NCI-H446 treated with DMSO at 0.1 percent for 48 hours (cell line): ENCODE measurements around the gene PPP1R18.
"Not testable (repeated sequence)": the region's sequence is repeated elsewhere in the genome, so short reads cannot be mapped to it uniquely, and the experiment has no call there.

Experiments
- DNase-seq: peaks from one replicate; lab custom pipeline; 2025; lab: John Stamatoyannopoulos, UW

PPP1R18 gene, protein sequence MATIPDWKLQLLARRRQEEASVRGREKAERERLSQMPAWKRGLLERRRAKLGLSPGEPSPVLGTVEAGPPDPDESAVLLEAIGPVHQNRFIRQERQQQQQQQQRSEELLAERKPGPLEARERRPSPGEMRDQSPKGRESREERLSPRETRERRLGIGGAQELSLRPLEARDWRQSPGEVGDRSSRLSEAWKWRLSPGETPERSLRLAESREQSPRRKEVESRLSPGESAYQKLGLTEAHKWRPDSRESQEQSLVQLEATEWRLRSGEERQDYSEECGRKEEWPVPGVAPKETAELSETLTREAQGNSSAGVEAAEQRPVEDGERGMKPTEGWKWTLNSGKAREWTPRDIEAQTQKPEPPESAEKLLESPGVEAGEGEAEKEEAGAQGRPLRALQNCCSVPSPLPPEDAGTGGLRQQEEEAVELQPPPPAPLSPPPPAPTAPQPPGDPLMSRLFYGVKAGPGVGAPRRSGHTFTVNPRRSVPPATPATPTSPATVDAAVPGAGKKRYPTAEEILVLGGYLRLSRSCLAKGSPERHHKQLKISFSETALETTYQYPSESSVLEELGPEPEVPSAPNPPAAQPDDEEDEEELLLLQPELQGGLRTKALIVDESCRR

DNA sequence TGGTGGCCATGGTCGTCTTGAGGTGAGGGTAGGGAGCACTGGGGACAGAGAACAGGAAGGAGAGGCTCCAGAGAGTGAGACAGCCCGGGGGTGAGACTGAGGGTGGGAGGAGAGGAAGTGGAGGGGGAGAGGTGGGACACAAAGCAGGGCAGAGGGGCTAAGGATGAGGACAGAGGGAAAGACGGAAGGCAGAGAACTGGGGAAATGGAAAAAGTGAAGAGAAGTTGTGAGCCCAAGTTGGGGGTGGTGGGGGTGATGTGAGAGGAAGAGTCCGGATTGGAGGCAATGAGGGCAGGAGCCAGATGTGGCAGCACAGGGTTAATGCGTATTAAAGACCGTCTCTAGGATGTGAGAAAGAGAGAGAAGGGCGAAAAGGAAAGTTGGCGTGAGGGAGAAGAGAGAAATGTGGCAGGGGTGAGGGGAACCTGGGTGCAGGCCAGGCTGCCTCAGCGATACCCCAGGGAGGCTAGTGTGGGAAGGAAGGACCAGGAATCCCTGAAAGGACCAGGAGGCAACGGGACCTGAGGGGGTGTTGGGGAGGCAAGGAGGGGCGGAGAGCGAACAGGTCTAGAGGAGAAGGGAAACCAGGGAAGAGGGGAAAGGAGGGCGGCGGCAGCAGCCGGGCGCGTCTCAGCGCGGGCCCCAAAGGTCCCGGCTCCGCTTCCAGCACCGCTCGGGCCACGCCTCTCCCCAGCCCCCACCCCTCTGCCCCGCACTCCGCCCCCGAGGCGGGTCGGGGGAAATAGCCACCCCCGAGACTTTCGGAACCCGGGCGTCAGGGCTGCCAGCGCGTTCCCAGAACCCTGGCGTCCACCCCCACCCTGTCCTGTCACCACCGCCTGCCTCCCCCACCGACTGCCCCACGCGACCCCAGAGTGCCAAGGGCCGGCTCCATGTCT lies at the start of gene PPP1R18:
Gene PPP1R18 (minus strand): TSS at position 637 of the 899 bp plus-strand sequence. CDS start 627 bp downstream, at position 10.
- no peak for DNase-seq

DNA sequence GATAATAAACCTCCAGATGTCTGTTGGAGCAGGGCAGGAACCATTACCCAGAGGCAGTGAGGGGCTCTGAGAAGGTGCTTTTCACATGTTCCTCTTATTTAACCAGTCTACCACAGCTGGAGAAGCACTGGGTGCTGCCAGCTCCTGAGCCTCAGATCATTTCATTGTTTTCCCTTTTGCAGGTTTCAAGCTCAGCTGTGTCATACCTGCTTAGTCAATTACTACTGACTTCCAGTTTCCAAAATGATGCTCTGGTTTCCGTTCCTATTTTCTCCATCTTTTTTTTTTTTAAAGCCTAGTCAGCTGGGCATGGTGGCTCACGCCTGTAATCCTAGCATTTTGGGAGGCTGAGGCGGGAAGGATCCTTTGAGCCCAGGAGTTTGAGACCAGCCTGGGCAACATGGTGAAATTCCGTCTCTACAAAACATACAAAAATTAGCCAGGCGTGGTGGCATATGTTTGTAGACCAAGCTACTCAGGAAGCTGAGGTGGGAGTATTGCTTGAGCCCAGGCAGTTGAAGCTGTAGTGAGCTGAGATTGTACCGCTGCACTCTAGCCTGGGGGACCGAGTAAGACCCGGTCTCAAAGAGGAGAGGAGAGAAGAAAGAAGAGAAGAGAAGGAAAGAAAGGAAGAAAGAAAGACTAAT lies 49.3 kb upstream of the PPP1R18 start:
- DNase-seq = no peak

DNA sequence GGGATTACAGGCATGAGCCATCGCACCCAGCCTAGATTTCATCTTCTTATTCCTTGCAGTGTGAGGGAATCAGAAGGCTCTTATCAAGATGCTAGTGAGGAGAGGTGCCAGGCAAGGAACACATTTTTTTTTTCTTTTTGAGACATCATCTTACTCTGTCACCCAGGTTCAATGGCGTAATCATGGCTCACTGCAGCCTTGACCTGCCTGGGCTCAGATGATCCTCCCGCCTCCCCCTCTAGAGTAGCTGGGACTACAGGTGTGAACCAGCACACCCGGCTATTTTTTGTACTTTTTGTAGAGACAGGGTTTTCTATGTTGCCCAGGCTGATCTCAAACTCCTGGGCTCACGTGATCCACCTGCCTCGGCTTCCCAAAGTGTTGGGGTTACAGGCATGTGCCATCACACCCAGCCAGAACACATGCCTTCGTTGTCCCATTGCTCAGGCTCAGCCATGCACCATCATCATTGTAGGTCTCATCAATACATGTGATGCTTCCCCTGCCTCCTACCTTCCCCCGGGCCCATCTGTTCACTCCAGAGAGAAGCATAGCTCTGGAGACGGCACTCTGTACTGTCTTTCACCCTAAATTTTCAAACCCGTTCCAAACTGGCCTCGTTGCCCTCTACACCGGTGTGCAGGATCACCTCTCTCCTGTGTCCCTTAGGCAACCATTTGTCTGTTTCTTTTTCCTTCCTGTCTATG lies 45.9 kb upstream of the PPP1R18 start:
- no peak for DNase-seq

DNA sequence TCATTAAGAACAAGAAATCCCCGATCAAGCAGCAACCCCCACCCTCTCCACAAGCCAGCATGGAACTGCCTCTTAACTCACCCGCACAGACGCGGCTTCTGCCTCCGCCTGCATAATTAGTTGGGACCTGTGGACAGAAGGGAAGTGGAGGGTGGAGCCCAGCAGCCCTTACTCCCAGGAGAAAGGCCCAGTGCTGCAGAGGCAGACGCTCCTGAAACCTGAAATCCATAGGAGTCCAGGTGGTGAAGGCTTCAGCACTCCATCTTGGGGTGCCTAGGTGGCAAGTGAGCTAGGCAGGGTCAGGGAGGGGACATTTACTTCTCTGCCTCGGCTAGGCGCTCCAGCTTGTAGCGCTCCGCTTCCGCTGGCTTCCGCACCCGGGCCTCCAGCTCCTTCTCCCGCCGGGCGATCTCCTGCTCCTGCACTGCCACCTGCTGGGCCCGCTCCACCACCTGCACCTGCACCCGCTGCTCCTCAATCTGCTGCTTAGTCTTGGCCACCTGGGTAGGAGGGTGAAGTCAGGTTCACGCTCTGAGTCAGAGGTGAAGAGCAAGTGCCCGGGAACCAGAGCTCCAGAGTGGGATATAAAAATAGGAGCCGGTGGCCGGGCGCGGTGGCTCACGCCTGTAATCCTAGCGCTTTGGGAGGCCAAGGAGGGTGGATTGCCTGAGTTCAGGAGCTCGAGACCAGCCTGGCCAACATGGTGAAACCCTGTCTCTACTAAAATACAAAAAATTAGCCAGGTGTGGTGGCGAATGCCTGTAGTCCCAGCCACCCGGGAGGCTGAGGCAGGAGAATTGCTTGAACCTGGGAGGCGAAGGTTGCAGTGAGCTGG lies 44.4 kb upstream of the PPP1R18 start:
- no peak for DNase-seq

DNA sequence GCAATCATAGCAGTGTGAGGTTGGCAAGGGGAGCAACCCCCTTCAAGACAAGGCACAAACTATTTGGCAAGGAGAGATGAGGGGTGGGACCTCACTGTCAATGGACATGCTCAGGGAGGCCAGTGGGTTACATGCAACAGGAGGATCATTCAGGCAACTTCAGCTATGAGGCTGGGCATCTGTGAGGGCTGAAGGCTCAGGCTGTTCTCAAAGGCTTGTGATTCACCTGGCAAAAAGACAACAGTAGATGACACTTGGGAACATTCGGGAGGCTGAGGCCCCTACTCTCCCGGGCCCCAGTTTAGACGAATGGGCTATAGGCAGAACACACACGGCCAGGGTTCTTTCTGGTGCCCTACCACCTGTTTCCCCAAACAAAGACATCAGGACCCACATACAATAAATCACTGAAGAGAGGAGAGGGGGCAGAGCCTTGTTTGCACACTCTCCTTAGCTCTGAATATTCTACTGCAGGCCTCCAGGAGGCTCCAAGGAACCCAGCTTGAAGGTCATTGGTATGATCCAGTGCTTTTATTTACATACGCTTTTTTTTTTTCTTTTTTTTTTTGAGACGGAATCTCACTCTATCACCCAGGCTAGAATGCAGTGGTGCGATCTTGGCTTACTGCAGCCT lies 41.6 kb upstream of the PPP1R18 start:
- no peak for DNase-seq

DNA sequence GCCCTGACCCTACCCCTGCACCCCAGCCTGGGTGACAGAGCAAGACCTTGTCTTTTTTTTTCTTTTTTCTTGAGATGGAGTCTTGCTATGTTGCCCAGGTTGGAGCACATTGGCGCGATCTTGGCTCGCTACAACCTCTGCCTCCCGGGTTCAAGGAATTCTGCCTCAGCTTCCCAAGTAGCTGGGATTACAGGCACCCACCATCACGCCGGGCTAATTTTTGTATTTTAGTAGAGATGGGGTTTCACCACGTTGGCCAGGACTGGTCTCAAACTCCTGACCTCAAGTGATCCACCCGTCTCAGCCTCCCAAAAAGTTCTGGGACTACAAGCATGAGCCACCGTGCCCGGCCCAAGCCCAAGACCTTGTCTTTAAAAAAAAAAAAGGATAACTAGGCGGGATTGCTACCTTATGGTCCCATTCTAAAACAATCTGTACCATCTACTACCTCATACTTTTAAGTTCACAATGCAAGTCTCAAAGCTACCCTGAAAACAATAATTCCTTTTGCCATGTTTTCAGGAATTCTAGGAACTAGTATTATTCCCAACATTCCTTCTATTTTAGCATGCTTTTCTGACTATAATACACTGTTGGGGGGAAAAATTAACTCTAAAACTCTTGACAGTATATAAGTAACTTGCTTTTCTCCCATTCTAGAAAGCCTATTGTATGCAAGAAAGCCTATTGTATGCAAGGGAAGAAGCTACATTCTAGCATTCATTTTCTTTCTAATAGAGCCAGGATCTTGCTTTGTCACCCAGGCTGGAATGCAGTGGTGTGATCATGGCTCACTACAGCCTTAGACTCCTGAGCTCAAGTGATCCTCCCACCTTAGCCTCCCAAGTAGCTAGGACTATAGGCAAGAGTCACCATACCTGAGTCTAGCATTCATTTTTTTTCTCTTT lies 40.3 kb upstream of the PPP1R18 start:
- DNase-seq = no peak

DNA sequence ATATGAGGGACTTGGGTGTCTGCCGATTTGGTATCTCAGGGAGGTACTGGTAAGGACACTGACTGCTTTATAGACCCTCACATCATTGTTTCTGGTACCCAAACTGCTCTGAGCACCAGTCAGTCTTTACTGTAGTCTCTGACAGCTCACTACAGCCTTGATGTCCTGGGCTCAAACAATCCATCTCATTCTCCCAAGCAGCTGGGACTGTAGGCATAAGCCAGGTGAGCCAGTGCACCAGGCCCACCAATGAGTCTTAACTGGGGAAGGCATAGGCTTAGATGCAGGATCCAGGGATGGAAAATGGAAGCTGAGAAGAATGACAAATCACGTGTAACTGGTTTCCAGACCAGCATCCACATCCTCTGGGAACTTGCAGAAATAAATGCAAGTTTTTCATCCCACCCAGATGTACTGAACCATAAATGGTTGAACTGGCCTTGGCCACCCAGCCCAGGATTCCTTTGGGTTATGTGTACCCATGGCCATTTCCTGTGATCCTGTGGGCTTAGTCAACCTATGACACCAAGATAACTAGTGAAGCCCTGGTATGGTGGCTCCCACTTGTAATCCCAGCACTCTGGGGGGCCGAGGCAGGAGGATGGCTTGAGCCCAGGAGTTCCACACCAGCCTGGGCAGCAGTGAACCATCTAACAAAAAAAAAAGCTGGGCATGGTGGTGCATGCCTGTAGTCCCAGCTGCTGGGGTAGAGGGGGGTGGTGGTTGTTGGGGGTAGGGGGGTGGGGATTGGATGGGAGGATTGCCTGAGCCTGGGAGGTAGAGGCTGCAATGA lies 39.5 kb upstream of the PPP1R18 start:
- DNase-seq = no peak

DNA sequence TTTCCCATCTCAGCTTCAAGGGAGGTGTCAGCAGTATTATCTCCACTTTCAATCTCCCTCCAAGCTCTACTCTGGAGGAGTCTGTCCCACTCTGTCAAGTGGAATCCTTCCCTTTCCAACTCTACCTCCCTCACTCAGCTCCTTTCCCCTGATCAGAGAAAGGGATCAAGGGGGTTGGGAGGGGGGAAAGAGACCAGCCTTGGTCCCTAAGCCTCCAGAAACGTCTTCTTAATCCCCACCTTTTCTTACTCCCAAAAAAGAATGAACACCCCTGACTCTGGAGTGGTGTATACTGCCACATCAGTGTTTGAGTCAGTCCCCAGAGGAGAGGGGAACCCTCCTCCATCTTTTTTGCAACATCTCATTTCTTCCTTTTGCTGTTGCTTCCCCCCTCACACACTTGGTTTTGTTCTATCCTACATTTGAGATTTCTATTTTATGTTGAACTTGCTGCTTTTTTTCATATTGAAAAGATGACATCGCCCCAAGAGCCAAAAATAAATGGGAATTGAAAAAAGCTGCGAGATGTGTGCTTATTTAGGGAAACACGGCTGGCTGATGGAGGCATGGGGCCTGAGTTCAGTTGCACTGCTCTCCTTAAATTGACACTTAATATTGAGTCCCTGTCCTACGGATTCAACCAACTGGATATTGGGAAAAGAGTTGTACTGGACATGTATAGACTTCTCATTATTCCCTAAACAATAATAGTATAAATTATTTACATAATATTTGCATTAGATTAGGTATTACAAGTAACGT lies 38.6 kb upstream of the PPP1R18 start:
- no peak for DNase-seq

DNA sequence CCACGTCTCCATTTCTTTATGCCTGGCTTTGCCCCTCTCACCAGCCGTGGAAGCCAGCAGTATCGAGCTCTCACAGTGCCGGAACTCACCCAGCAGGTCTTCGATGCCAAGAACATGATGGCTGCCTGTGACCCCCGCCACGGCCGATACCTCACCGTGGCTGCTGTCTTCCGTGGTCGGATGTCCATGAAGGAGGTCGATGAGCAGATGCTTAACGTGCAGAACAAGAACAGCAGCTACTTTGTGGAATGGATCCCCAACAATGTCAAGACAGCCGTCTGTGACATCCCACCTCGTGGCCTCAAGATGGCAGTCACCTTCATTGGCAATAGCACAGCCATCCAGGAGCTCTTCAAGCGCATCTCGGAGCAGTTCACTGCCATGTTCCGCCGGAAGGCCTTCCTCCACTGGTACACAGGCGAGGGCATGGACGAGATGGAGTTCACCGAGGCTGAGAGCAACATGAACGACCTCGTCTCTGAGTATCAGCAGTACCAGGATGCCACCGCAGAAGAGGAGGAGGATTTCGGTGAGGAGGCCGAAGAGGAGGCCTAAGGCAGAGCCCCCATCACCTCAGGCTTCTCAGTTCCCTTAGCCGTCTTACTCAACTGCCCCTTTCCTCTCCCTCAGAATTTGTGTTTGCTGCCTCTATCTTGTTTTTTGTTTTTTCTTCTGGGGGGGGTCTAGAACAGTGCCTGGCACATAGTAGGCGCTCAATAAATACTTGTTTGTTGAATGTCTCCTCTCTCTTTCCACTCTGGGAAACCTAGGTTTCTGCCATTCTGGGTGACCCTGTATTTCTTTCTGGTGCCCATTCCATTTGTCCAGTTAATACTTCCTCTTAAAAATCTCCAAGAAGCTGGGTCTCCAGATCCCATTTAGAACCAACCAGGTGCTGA lies 37.6 kb upstream of the PPP1R18 start:
- DNase-seq = not testable (repeated sequence)

DNA sequence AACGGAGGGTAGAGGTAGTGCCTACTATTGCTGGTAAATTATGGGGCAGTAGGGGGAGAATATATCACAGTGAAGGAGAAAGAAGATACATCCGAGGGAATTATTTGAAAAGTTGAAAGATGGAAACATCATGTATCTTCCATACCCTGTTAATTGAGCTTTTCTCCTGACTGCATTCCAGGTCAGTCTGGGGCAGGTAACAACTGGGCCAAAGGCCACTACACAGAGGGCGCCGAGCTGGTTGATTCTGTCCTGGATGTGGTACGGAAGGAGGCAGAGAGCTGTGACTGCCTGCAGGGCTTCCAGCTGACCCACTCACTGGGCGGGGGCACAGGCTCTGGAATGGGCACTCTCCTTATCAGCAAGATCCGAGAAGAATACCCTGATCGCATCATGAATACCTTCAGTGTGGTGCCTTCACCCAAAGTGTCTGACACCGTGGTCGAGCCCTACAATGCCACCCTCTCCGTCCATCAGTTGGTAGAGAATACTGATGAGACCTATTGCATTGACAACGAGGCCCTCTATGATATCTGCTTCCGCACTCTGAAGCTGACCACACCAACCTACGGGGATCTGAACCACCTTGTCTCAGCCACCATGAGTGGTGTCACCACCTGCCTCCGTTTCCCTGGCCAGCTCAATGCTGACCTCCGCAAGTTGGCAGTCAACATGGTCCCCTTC lies 36.9 kb upstream of the PPP1R18 start:
- not testable (repeated sequence) for DNase-seq

DNA sequence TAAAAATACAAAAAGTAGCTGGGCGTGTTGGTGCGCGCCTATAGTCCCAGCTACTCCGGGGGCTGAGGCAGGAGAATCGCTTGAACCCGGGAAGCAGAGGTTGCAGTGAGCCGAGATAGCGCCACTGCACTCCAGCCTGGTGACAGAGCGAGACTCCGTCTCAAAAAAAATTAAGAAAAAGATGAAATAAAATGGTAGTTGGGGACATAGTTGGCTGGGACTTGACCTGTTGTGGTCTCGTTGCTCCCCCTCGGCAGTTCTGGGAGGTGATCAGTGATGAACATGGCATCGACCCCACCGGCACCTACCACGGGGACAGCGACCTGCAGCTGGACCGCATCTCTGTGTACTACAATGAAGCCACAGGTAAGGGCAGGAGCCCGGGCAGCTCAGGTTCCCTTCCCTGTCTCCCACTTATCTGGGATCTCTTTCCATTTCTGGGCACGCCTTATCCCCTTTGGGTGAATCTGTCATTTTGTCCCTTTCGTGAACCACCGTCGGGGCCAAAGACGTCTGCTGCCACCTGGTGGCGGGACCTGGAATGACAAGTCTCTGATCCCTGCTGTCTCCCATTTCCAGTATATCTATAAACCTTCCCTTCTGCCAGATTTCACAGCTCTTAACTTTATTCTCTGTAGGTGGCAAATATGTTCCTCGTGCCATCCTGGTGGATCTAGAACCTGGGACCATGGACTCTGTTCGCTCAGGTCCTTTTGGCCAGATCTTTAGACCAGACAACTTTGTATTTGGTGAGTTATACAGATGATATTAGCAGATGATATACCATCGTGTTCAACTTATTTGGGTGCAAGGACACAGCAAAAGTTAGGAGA lies 36.1 kb upstream of the PPP1R18 start:
- peak; percentile 42 for DNase-seq

DNA sequence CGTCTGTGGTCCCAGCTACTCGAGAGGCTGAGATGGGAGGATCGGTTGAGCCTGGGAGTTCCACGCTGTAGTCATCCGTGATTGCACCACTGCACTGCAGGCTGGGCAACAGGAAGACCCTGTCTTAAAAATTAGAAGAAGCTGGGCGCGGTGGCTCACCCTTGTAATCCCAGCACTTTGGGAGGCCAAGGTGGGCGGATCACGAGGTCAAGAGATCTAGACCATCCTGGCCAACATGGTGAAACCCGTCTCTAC lies 35.5 kb upstream of the PPP1R18 start:
- not testable (repeated sequence) for DNase-seq

DNA sequence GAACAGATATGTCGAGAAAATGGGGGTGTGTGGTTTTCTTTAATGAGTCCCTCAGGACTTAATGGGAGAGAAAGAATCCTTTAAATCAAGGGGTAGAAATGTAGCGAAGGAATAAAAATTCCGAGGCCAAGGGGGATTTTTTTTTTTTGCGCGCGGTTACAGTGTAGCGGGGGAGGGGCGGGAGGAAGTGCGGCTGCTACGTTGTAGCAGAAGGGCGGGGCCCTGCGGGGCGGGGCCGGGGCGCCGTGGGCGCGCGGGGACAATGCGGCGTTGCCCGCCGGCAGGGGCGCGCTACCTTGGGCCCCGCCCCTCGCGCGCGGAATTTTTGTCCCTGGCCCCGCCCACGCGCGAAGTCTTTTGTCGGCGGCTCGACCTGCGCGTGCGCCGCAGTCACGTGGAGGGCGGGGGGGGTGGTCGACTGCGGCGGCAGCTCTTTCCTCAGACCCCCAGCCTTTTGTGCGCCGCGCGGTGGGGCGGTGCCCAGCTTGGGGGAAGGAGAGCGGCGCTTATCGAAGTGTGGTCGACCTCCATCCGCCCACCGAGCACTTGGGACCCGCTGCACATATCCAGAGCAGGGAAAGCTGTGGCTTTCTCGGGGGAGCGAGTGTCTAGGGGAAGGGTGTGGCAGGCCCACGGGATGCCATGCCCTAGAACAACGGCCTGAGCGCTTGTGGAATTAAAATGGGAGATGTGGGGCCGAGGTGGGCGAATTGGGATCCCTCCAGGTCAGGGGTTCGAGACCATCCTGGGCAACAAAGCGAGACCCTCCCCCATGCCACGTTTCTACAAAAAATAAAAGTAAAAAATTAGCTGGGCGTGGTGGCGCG lies 35.0 kb upstream of the PPP1R18 start:
- DNase-seq = peak; percentile 74

DNA sequence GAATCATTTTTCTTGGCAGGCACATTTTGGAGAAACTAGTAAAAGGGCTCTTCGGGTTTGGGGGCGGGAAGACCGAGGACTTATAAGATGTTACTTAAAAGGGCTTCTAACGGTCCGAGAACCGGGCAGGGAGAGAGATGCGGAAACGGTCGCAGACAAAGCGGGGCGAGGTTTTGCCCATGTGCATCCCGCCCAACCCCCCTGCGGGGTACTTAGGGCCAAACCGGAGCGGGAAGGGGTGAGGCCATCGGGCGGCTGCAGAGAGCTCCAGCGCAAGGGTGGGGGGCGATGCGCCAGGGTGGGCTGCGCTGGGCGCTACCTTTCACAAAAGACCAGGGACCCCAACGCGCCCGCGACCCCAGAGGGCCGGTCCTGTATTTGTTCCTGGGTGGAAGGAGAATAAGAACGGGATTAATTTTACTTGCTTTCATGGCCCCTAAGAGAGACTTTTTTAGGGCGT lies 34.3 kb upstream of the PPP1R18 start:
- DNase-seq = peak; percentile 35
